Heart left ventricle (tissue), 16 donors: ENCODE results near the gene TNFRSF1B. TPM values are rescaled to one million over a fixed set of nuclear protein-coding genes. Genes with fewer than 3 reads are reported as not detected.

ENCODE experiments used
- ATAC-seq, 4 donors: fragments of 200-7000 bp; cut with Tn5 transposase; one replicate each; pipeline ENCODE4 v1.9.1; 2020 to 2022; ENCODE audit warnings: moderate library complexity in 4 of 4, mild to moderate bottlenecking in 3 of 4, moderate number of reproducible peaks in 1 of 4
- DNase-seq, 5 donors: peaks; one replicate each; pipeline ENCODE4 v3.0.0-alpha.2; 2020
- H3K27ac ChIP-seq, 12 donors: fragments of 200-600 bp; sonication (generic) in 4 of 12; one replicate each; pipeline versions ENCODE4 v1.5.0 to v1.8.0; 2016 to 2022; ENCODE audit warnings: mild to moderate bottlenecking in 2 of 12
- H3K27me3 ChIP-seq, 9 donors: fragments of 200-600 bp; sonication (generic) in 2 of 9; one replicate each; pipeline versions ENCODE4 v1.5.1 to v1.8.0; 2016 to 2022; ENCODE audit warnings: mild to moderate bottlenecking in 3 of 9
- H3K36me3 ChIP-seq, 9 donors: fragments of 200-600 bp; sonication (generic) in 2 of 9; one replicate each; pipeline versions ENCODE4 v1.5.0 to v1.8.0; 2018 to 2022; ENCODE audit warnings: mild to moderate bottlenecking in 2 of 9
- H3K4me1 ChIP-seq, 12 donors: fragments of 200-600 bp; sonication (generic) in 4 of 12; one replicate each; pipeline versions ENCODE4 v1.5.0 to v1.8.0; 2016 to 2022; ENCODE audit warnings: mild to moderate bottlenecking in 3 of 12
- H3K4me3 ChIP-seq, 12 donors: fragments of 200-600 bp; sonication (generic) in 4 of 12; one replicate each; pipeline versions ENCODE4 v1.5.0 to v1.8.0; 2017 to 2022; ENCODE audit warnings: mild to moderate bottlenecking in 9 of 12, moderate library complexity in 4 of 12
- H3K9me3 ChIP-seq, 12 donors: fragments of 200-600 bp; sonication (generic) in 4 of 12; one replicate each; pipeline versions ENCODE4 v1.5.0 to v1.8.0; 2016 to 2022; ENCODE audit warnings: mild to moderate bottlenecking in 1 of 12
- CTCF ChIP-seq, 12 donors: fragments of 200-600 bp; sonication (generic) in 4 of 12; IDR thresholded peaks; one replicate each; pipeline versions ENCODE4 v1.5.0 to v1.8.0; 2018 to 2022; ENCODE audit warnings: antibody characterized with exemption in 12 of 12, mild to moderate bottlenecking in 5 of 12
- POLR2A ChIP-seq, 2 donors: fragments of 450-650 bp; IDR thresholded peaks; one replicate each; pipeline ENCODE4 v1.6.1; 2017; ENCODE audit warnings: antibody characterized with exemption in 2 of 2, mild to moderate bottlenecking in 2 of 2, moderate library complexity in 2 of 2
- WGBS, 4 donors: extraction: QIAGEN DNeasy Blood & Tissue Kit in 2 of 4; methylation state at CpG; one replicate each; pipeline versions ENCODE4 v1.1.5 to v1.1.7; 2013 to 2018; 5-methylcytosine and 5-hydroxymethylcytosine counted together
- intact Hi-C, 10 donors: fragments of 100-400 bp; cut with DNase I; formaldehyde crosslinking; loops; one replicate each; pipeline versions ENCODE4 v1.11.1 to v1.14.2; 2022
- polyA plus RNA-seq, 2 donors: library from polyadenylated mRNA; stranded (reverse); fragments of 200-250 nt; gene quantifications; one replicate each; pipeline ENCODE4 v1.2.3, GENCODE V29; 2013
- total RNA-seq, 9 donors: library from RNA; depleted of rRNA in 2 of 9; stranded (reverse); fragments of >200 nt in 2 of 9; fragmentation: NEBNext Ultra II Directional in 3 of 9; extraction: Animal tissue kit (Norgen Biotek cat#: 25700) in 3 of 9; gene quantifications; one replicate each; pipeline versions ENCODE4 v1.1.0 to v1.2.4, GENCODE V29; 2016 to 2023
- donor health status: ischemic (EF 13 %, LVEDD 7.1; RV severe dilation, severe dysfunction).
- donor health status: healthy with polysubstance abuse.
- donor health status: DM: no; HTN: yes; CAD: no.
- donor health status: DM: no; HTN: no; CAD: no.
- donor health status: ischemic (EF 25% LVEDD 6.9; RV normal size, moderate dysfunction).
- donor health status: ischemic (EF 25% LVEDD 5.7; RV mildly dilated, moderate dysfunction).
- donor health status: healthy.
- donor health status: DM: yes; HTN: yes; CAD: no.
- donor health status: ischemic (EF 35%, LVEDD 5.7; RV mildly dilated, moderate dysfunction).
- donor health status: nonischemic (EF 11% LVEDD 7.7; RV severe dilation, severe dysfunction).
- donor health status: DM: yes; HTN: yes; CAD: no.
- donor health status: PGD.
- donor health status: ischemic (EF 29% LVEDD 5.4; RV normal size, mild dysfunction).
- donor health status: nonischemic (EF 23%, LVEDD 6.1; RV moderate dilation, normal function).

Gene TNFRSF1B
- total and polyA plus RNA-seq, 11 donors: 8.6 to 71.0 (median 14.9) TPM

DNA sequence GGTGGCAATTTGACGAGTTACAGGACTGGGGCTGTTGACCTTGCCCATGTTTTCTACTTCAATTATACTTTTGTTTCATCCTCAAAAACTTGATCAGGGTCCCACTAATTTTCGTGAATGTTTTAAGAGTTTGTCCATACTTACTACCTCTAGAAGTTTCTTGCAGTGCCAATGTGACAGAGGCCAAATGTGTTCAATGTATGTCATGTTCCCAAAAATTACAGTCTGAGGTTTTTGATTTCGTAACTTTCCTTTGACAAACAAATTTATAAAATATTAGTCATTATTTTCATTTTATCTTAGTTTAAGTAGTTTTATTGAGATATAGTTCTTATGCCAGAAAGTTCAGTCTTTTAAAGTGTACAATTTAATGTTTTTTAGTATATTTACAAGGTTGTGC is 78.3 kb downstream of the TNFRSF1B start:
- no peaks in the 10 kb centered on the region for H3K4me1 ChIP-seq
- H3K9me3 ChIP-seq: no peaks in the 10 kb centered on the region
- TF ChIP-seq CTCF (IDR thresholded peaks at IDR 0.05) (no peak), POLR2A (IDR thresholded peaks at IDR 0.05) (no peak)
- peaks cover 10 to 94% (median 89%) of the 10 kb centered on the region in 9 donors for H3K36me3 ChIP-seq
- WGBS, 4 donors: 77 to 98% (median 84%) methylated on average over 3 of the region's 3 CpGs
- DNase-seq (no peak), ATAC-seq (no peak)
- intact Hi-C loops: loop anchor here in 1 of 10 donors (10.0 kb wide), 1 partner anchor 140 kb away; no protein-coding TSS in a partner anchor
- H3K27me3 ChIP-seq: no peaks in the 10 kb centered on the region
- no peak overlapping the region for H3K4me3 ChIP-seq
- H3K27ac ChIP-seq: no peak overlapping the region

DNA sequence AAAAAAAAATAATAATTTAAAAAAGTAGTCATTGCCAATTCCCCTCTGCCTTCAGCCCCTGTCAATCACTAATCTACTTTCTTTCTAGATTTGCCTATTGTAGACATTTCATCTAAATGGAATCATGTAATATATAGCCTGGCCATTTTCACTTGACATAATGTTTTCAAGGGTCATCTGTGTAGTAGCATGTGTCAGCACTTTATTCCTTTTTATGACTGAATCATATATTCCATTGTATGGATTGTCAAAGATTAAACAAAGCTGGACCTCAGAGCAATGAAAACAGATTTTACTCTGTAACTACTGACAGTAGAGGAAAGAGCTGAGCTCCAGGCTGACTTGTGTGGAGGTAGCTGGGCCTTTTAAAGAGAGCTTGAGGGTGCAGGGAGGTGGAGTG is 78.9 kb downstream of the TNFRSF1B start:
- DNase-seq (no peak), ATAC-seq (no peak)
- H3K36me3 ChIP-seq: peaks cover 10 to 100% (median 95%) of the 10 kb centered on the region in 9 donors
- no peaks in the 10 kb centered on the region for H3K4me1 ChIP-seq
- H3K4me3 ChIP-seq: no peak overlapping the region
- no peaks in the 10 kb centered on the region for H3K27me3 ChIP-seq
- no peak overlapping the region for H3K27ac ChIP-seq
- H3K9me3 ChIP-seq: no peaks in the 10 kb centered on the region
- no peak for TF ChIP-seq CTCF (IDR thresholded peaks at IDR 0.05)
- no peak for TF ChIP-seq POLR2A (IDR thresholded peaks at IDR 0.05)
- intact Hi-C loops: loop anchor here in 1 of 10 donors (10.0 kb wide), 1 partner anchor 139 kb away; no protein-coding TSS in a partner anchor

DNA sequence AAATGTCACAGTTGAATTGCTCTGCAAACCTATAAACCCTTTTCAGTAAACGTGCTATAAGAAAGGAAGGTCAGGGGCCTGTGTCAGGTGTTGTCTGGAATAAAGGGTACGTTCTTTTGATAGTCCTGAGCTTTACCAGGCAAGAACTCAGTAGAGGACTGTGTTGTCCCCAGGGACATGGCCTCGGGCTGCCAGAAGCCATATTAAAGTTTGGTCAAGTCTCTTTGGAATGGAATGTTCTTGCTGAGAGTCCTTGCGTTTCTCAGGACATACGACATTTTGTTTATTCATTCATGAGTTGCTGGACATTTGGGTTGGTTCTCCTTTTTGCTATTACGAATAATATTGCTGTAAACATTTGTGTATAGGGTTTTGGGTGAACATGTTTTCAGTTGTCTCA is 79.8 kb downstream of the TNFRSF1B start:
- Histone ChIP-seq H3K36me3 (peaks cover 10 to 98% (median 93%) of the 10 kb centered on the region in 9 donors), H3K4me3 (no peak overlapping the region), H3K4me1 (no peaks in the 10 kb centered on the region), H3K27ac (no peak overlapping the region), H3K27me3 (no peaks in the 10 kb centered on the region), H3K9me3 (no peaks in the 10 kb centered on the region)
- WGBS, 4 donors: 72 to 81% (median 79%) methylated on average over 6 of the region's 6 CpGs
- intact Hi-C loops: loop anchor here in 1 of 10 donors (10.0 kb wide), 1 partner anchor 138 kb away; no protein-coding TSS in a partner anchor
- TF ChIP-seq POLR2A (IDR thresholded peaks at IDR 0.05) (no peak), CTCF (IDR thresholded peaks at IDR 0.05) (no peak)
- ATAC-seq (no peak), DNase-seq (no peak)

GRCh38 chr1:12249181-12249580 is 82.4 kb downstream of the TNFRSF1B start:
- intact Hi-C loops: loop anchor here in 1 of 10 donors (10.0 kb wide), 1 partner anchor 136 kb away; no protein-coding TSS in a partner anchor
- H3K4me3 ChIP-seq: no peak overlapping the region
- H3K4me1 ChIP-seq: no peaks in the 10 kb centered on the region
- no peak for ATAC-seq
- TF ChIP-seq CTCF (IDR thresholded peaks at IDR 0.05) (no peak), POLR2A (IDR thresholded peaks at IDR 0.05) (no peak)
- no peak overlapping the region for H3K27ac ChIP-seq
- 85 to 97% (median 94%) methylated on average over 1 of the region's 1 CpG for WGBS, 4 donors
- H3K9me3 ChIP-seq: no peaks in the 10 kb centered on the region
- peaks cover 7 to 98% (median 98%) of the 10 kb centered on the region in 9 donors for H3K36me3 ChIP-seq
- no peak for DNase-seq
- H3K27me3 ChIP-seq: no peaks in the 10 kb centered on the region
